ENCODE results near the gene TPCN2.

DNA sequence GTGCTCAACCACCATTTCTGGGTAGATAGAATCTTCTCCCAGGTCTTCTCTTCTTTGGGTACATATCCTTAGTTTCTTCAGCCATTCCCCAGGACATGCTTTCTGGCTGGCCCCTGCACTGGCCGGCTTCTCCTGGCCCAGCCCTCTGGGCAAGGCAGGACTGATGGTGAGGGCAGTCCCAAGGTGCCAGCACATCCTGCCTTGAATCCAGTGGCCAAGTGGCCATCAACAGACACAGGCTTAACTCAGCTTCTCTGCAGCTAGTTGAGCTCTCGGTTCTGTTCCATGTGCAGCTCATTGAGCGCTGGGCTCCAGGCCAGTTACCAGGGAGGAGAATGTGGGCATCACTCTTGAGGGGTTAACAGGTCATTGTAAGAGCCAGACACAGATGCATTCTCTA, 124.6 kb downstream of the TPCN2 start:
- TF ChIP-seq, protein P1, sequence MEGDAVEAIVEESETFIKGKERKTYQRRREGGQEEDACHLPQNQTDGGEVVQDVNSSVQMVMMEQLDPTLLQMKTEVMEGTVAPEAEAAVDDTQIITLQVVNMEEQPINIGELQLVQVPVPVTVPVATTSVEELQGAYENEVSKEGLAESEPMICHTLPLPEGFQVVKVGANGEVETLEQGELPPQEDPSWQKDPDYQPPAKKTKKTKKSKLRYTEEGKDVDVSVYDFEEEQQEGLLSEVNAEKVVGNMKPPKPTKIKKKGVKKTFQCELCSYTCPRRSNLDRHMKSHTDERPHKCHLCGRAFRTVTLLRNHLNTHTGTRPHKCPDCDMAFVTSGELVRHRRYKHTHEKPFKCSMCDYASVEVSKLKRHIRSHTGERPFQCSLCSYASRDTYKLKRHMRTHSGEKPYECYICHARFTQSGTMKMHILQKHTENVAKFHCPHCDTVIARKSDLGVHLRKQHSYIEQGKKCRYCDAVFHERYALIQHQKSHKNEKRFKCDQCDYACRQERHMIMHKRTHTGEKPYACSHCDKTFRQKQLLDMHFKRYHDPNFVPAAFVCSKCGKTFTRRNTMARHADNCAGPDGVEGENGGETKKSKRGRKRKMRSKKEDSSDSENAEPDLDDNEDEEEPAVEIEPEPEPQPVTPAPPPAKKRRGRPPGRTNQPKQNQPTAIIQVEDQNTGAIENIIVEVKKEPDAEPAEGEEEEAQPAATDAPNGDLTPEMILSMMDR (IDR thresholded peaks at IDR 0.05; ENCODE audit: insufficient read depth, low read depth, low read length): no peak
- TF ChIP-seq EZH2 (IDR thresholded peaks at IDR 0.05; ENCODE audit: insufficient read depth, low read length): no peak
